Muscle layer of duodenum (tissue), 2 donors: Measurements from ENCODE around the gene FANK1.
"Not testable (repeated sequence)": the region's sequence is repeated elsewhere in the genome, so short reads cannot be mapped to it uniquely, and the experiment has no call there.

Experiments
- H3K27ac ChIP-seq: one replicate; pipeline ENCODE4 v1.7.0; 2013; ENCODE audit warnings: mild to moderate bottlenecking, low read length
- H3K27me3 ChIP-seq: one replicate; pipeline ENCODE4 v1.7.0; 2013; ENCODE audit warnings: low read depth, mild to moderate bottlenecking, control low read depth, low read length
- H3K36me3 ChIP-seq, 2 donors: one replicate each; pipeline ENCODE4 v1.7.0; 2013; ENCODE audit warnings: low read length in 2 of 2, control low read depth in 1 of 2, mild to moderate bottlenecking in 1 of 2; ENCODE audit not compliant: insufficient read depth in 2 of 2, control insufficient read depth in 1 of 2
- H3K4me1 ChIP-seq, 2 donors: one replicate each; pipeline ENCODE4 v1.7.0; 2013; ENCODE audit warnings: low read length in 2 of 2, mild to moderate bottlenecking in 2 of 2, control low read depth in 1 of 2, moderate library complexity in 1 of 2; ENCODE audit not compliant: insufficient read depth in 2 of 2, control insufficient read depth in 1 of 2
- H3K4me3 ChIP-seq, 2 donors: one replicate each; pipeline ENCODE4 v1.7.0; 2013; ENCODE audit warnings: low read length in 2 of 2, low read depth in 1 of 2, mild to moderate bottlenecking in 1 of 2
- H3K9me3 ChIP-seq, 2 donors: one replicate each; pipeline ENCODE4 v1.7.0; 2013; ENCODE audit warnings: low read length in 2 of 2, control low read depth in 1 of 2, mild to moderate bottlenecking in 1 of 2; ENCODE audit not compliant: control insufficient read depth in 1 of 2
- donor health status: healthy.

The FANK1 gene

GRCh38 chr10:126037946-126038345 lies 141.6 kb downstream of the FANK1 start:
- Histone ChIP-seq H3K4me1 (peaks cover 0 to 8% of the 10 kb centered on the region in 2 donors), H3K36me3 (no peaks in the 10 kb centered on the region), H3K27me3 (no peaks in the 10 kb centered on the region), H3K9me3 (peaks cover 0 to 9% of the 10 kb centered on the region in 2 donors), H3K27ac (no peak overlapping the region), H3K4me3 (no peak overlapping the region)

- Histone ChIP-seq H3K27ac (no peak overlapping the region), H3K4me1 (peaks cover 0 to 9% of the 10 kb centered on the region in 2 donors), H3K36me3 (no peaks in the 10 kb centered on the region), H3K9me3 (no peaks in the 10 kb centered on the region), H3K27me3 (no peaks in the 10 kb centered on the region), H3K4me3 (no peak overlapping the region)
These were observed 144.8 kb downstream of the FANK1 start for GRCh38 chr10:126041117-126041516.

DNA sequence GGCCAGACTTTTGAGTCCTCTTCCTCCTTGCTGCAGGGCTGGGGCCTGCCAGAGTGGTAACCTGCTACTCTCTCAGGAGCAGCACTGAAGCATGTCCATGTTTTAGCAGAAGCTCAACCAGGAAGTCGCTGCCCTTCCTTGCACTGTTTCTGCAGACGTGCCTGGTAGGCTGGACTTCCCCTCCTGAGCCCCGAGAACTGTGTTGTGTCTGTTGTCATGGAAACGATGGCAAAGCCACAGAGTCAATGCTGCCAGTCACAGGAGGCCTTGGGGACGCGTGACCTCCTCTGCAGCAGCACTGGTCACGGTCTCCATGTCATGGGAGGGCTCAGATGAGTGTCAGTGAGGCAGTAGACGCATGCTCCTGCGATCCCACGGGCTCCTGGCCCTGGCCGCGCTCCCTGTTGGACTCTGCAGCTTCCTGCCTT lies 145.5 kb downstream of the FANK1 start:
- Histone ChIP-seq H3K27ac (peak overlapping the region; percentile 5), H3K9me3 (no peaks in the 10 kb centered on the region), H3K4me3 (peak overlapping the region in 1 of 2 donors; percentile 6)

DNA sequence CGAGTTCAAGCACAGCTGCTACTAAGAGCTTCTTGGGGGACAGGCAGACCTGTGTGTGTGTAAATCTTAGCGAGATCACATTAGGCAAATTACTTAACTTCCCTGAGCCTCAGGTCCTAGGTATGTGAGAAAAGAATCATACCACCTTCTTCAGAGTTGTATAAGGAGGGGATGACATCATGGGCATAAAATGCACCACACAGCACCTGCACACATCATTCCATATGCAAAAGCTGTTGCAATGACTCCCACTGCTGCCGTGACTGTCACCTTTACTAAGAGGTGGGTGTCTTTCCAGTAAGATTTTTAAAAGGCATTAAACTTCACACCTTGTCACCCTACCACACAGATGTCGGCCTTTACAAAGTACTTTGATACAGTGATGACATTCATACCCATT lies 146.0 kb downstream of the FANK1 start:
- Histone ChIP-seq H3K36me3 (no peaks in the 10 kb centered on the region), H3K9me3 (no peaks in the 10 kb centered on the region), H3K27me3 (no peaks in the 10 kb centered on the region), H3K27ac (peak overlapping the region; percentile 5), H3K4me1 (peaks cover 0 to 9% of the 10 kb centered on the region in 2 donors), H3K4me3 (peak overlapping the region in 1 of 2 donors; percentile 6)

More for the DNA sequence above, 145.5 kb downstream of the FANK1 start:
- Histone ChIP-seq H3K36me3 (no peaks in the 10 kb centered on the region), H3K27me3 (no peaks in the 10 kb centered on the region), H3K4me1 (peaks cover 0 to 9% of the 10 kb centered on the region in 2 donors)

GRCh38 chr10:126042906-126043305 lies 146.5 kb downstream of the FANK1 start:
- Histone ChIP-seq H3K4me3 (no peak overlapping the region), H3K36me3 (no peaks in the 10 kb centered on the region), H3K9me3 (no peaks in the 10 kb centered on the region), H3K27ac (no peak overlapping the region), H3K4me1 (peaks cover 0 to 9% of the 10 kb centered on the region in 2 donors), H3K27me3 (no peaks in the 10 kb centered on the region)

GRCh38 chr10:126043389-126043788 lies 147.0 kb downstream of the FANK1 start:
- Histone ChIP-seq H3K4me1 (peaks cover 0 to 9% of the 10 kb centered on the region in 2 donors), H3K27me3 (no peaks in the 10 kb centered on the region), H3K36me3 (no peaks in the 10 kb centered on the region), H3K27ac (no peak overlapping the region), H3K9me3 (no peaks in the 10 kb centered on the region), H3K4me3 (no peak overlapping the region)

GRCh38 chr10:126045861-126046260 lies 149.5 kb downstream of the FANK1 start:
- Histone ChIP-seq H3K4me1 (peaks cover 0 to 9% of the 10 kb centered on the region in 2 donors), H3K27me3 (no peaks in the 10 kb centered on the region), H3K4me3 (no peak overlapping the region), H3K27ac (no peak overlapping the region), H3K9me3 (no peaks in the 10 kb centered on the region), H3K36me3 (no peaks in the 10 kb centered on the region)

DNA sequence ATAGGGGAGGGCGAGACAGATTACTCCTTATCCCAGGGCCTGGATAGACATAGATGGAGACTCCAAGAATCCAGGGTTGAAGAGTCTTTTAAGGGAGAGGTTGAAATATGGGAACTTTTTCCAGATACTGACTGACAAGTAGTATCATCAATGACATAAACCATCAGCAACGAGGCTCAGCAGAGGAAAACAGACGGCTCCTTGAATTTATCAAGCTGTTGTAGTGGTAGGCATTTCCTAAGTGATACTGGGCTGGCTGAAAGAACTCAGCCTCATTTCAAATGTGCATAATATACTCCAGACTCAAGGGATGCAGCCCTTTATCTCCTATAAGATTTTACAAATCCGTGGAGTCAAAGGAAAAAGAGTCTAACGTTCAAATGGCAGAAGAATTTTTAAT lies 150.5 kb downstream of the FANK1 start:
- H3K4me3 ChIP-seq: no peak overlapping the region
- H3K36me3 ChIP-seq: no peaks in the 10 kb centered on the region
- no peaks in the 10 kb centered on the region for H3K27me3 ChIP-seq
- peaks cover 0 to 9% of the 10 kb centered on the region in 2 donors for H3K4me1 ChIP-seq
- H3K27ac ChIP-seq: no peak overlapping the region
- no peaks in the 10 kb centered on the region for H3K9me3 ChIP-seq

GRCh38 chr10:126047749-126048148 lies 151.4 kb downstream of the FANK1 start:
- not testable (repeated sequence) for H3K4me1 ChIP-seq, H3K9me3 ChIP-seq, H3K27me3 ChIP-seq, H3K4me3 ChIP-seq, H3K36me3 ChIP-seq, H3K27ac ChIP-seq

DNA sequence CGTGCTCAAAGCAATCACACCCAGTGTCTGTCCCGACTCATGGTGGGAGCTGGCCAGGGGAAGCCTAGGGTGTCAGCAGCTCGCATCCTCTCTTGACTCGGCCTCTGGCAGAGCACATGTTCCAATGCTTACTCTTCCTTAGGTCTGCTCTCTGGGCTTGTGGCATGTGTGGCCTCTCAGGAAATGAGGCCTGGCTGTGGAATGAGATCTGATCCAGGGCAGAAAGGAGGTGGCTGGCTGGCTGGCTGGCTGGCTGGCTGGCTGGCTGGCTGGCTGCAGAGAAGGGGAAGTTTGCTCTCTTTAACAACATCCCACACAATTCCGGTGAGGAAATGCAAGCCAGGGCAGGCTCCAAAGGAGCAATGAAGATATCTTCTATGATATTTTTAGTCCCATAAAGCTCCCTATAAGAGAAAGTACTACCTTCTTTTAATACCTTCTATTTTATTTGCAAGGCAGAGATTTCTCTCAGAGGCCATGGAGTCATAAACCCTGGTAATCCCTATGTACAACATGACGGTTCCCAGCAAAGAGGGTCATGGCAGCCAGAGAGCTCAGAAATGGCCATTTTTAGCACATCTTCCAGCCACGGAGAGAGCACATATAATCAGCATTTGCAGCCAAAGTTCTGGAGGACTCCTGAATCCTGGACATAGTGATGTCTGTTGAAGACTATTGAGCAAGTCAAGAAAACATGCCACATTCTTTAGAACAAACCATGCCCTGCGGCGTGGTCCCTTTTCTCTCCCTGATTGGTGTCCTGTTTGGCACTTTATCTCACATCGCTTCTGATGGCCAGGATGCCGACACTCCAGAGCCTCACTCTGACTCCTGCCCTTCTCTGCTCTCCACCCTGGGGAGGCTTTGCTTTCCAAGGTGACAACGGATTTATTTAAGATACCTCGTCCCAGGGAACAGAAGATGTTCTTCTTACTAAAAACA lies 153.7 kb downstream of the FANK1 start:
- Histone ChIP-seq H3K4me3 (no peak overlapping the region), H3K4me1 (no peaks in the 10 kb centered on the region), H3K36me3 (no peaks in the 10 kb centered on the region), H3K27me3 (no peaks in the 10 kb centered on the region), H3K27ac (no peak overlapping the region), H3K9me3 (no peaks in the 10 kb centered on the region)

- Histone ChIP-seq H3K36me3 (no peaks in the 10 kb centered on the region), H3K9me3 (no peaks in the 10 kb centered on the region), H3K27ac (no peak overlapping the region), H3K27me3 (no peaks in the 10 kb centered on the region), H3K4me1 (no peaks in the 10 kb centered on the region), H3K4me3 (no peak overlapping the region)
These were observed 155.8 kb downstream of the FANK1 start for GRCh38 chr10:126052171-126052570.
